GM21390 (cell line): ENCODE results near the gene DBNDD2.

ENCODE experiments used
- ATAC-seq: cut with Tn5 transposase; IDR thresholded peaks from one replicate; pipeline ENCODE4 v1.9.1; 2021; ENCODE audit not compliant: unreplicated experiment

Gene DBNDD2

DNA sequence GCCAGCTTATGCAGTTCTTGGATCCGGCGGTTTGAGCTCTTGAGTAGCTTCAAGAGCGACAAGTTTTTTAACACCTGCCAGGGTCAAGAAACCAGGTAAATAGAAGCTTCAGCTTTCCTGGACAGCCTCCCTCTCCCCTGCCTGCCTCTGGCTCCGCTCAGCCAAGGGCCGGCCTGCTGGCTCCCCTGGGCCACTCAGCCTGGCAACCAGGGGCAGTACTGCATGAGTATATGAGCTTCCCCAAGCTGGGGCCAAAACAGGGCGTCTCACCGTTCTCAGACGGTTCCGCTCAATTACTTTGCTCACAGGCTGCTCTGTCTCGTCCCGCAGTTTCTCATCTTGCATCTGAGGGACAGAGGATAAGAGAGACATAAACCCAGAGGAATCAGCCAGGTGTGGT, 30.8 kb upstream of the DBNDD2 start:
- ATAC-seq: no peak

DNA sequence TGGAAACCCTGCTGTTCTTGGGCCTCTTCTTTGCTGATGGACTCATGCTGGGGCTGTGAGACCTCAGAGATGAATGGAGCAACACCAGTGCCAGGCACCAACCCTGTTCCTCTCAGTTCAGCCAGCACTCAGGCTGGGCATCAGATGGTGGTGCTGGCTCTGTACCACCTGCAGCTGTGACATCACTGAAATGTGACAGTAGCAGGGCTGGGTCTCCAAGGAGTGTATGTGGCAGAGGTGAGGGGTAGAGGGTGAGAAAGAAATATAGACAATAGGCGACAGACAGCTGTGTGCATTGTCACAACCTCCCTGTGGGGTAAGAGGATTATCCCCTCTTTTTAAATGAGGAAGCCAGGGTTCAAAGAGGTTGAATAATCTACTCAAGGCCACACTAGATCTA, 29.9 kb upstream of the DBNDD2 start, which contains the start of gene TP53TG5:
Gene TP53TG5, minus strand, starts transcription at position 135 of the 400 bp plus-strand sequence. Its CDS starts 89 bp downstream, at position 46.
- no peak for ATAC-seq

DNA sequence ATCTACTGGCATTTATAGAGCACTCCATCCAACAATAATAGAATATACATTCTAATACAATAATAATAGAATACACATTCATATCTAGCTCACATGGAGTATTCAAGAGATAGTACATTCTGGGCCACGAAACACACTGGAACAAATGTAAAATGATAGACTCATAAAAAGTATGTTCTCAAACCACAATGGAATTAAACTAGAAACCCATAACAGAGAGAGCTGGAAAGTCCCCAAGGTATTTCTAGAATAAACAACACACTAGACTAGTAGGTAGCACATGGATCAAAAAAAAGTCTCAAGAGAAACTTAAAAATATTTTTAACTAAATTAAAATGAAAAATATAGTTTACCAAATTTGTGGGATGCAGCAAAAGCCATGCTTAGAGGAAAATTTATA, 20.8 kb upstream of the DBNDD2 start:
- no peak for ATAC-seq

DNA sequence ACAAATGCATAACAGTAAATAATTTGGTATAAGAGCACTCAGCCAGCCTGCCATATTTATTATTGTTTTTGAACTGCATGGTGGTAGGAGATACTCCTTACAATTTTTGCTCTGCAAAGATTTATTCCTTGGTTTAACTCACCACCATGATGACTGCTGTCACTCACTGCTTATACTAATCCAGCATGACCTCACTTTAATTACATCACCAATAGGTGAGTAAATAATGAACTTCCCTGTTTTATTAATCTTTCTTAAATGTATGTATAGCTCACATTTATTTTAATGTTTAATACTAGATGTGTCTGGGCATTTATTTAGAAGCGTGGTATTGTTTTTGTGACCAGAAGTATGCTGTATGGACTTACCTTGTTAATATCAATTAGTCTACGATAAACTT, 17.2 kb upstream of the DBNDD2 start:
- no peak for ATAC-seq

DNA sequence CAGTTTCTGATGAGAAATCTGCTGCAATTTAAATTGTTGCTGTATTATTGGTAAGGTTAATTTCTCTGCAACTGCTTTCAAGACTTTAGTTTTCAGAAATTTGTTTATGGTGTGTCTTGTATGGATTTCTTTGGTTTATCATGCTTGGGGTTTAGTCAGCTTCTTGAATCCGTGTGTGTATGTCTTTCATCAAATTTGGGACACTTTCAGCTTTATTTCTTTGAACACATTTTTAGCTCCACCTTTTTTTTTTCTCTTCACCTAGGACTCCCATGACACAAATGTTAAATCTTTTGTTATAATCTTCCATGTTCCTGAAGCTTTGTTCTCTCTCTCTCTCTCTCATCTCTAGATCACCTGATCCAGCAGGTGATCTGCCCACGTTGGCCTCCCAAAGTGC, 16.5 kb upstream of the DBNDD2 start:
- ATAC-seq: no peak

DNA sequence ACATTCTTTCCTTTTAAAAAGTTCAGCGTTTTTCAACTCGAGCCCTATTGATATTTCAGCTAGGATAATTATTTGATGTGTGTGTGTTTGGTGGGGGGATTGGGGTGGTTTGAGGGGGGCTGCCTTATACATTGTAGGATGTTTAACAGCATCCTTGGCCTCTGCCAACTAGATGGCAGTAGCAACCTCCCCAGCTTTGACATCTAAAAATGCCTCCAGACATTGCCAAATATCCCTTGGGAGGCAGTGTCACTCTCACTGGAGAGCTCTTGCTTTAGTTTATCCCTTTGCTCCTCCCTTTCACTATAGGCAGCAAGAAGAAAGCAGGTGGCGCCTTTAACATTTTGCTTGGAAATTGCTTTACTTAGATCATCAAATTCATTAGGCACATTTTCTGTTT, 15.4 kb upstream of the DBNDD2 start:
- no peak for ATAC-seq

DNA sequence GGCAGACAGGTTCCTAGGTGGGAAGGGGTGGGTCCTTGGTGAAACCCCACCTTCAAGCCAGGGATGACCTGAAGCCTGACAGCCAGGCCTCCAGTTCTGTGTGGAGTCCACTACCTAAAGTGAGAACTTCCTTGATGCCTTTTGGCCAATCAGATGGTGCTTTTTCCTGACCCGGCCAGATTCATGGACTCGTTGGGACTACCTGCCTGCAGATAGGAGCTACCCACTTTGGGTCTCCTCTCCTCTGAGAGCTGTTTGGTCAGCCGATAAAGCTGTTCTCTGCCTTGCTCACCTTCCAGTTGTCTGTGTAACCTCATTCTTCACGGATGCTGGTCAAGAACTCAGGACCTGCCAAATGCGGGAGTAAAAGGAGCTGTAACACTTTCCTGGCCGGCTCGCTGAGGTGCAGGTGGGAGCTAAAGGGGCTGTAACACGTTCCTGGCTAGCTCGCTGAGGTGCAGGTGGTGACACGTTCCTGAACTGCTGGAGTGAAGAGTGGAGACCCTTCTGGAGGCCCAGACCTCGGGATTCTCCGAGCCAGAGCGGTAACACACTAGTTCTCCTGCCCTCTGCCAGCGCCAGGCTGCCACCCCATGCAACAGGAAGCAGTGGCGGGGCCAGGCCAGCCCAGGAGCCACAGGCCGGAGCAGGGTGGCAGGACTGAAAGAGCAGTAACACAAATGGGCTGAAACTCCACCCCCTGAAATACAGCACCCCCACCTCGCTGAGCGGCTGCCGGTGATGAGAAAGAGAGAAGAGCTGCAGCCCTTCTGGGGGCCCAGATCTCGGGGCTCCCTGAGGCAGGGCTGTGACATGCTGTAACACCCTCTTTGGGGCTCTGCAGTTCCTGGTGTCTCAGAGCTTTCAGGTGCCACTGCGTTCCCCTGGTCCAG, 13.6 kb upstream of the DBNDD2 start:
- no peak for ATAC-seq

DNA sequence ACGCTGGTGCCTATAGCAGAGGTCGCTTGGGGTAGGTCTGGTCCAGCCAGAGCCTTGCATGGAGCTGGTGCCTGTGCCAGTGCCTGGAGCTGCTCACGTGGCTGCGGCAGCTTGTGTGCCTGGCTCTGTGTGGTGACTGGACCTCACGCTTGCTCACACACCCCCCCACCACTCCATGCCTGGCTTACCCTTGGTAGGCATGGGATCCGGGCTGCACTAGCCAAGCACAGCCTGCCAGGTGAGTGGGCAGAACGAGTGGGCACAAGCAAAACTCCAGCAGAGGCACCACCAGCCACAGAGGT, 13.0 kb upstream of the DBNDD2 start:
- ATAC-seq: no peak

DNA sequence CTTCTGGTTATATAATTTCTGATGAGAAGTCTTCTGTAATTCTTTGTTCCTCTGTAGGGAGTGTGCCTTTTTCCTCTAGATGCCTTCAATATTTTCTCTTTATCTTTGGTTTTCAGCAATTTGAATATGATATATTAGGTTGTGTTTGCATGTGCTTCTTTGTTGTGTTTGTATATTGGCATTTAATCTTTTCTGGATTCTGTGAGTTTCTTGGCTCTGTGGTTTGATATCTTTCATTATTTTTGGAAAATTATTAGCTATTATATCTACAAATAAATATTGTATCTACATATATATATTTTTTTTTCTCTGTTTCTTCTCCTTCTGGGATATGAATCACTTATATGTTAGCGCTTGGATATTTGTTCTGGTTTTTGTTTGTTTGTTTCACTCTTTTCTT, 9.1 kb upstream of the DBNDD2 start:
- ATAC-seq: no peak

DNA sequence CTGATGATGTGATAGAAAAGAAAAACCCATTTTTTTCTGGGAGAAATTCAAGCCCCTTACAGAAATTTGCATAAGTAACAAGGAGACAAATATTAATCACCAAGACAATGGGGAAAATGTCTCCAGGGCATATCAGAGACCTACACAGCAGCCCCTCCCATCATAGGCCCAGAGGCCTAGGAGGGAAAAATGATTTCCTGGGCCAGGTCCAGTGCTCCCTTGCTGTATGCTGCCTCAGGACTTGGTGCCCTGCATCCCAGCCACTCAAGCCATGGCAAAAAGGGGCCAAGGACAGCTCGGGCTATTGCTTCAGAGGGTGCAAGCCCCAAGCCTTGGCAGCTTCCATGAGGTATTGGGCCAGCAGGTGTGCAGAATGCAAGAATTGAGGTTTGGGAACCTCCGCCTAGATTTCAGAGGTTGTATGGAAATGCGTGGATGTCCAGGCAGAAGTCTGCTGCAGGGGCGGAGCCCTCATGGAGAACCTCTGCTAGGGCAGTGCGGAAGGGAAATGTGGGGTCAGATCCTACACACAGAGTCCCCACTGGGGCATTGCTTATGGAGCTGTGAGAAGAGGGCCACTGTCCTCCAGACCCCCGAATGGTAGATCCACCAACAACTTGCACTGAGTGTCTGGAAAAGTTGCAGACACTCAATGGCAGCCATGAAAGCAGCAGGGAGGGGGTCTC, 7.6 kb upstream of the DBNDD2 start:
- no peak for ATAC-seq

DNA sequence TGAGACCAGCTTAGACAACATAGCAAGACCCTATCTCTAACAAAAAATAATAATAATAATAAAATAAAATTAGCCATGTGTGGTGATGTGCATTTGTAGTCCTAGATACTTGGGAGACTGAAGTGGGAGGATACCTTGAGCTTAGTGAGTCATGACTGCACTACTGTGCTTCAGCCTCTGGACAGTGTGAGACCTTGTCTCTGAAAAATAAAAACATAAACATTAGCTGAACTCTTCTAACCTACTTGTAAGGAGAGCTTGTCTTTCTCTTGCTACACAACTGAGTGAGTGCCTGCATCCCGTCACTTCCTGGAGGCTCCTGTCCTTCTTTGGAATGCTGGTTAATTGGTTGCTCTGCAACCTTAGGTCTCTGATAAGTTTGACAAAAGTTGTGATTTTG, 5.1 kb upstream of the DBNDD2 start:
- no peak for ATAC-seq

DNA sequence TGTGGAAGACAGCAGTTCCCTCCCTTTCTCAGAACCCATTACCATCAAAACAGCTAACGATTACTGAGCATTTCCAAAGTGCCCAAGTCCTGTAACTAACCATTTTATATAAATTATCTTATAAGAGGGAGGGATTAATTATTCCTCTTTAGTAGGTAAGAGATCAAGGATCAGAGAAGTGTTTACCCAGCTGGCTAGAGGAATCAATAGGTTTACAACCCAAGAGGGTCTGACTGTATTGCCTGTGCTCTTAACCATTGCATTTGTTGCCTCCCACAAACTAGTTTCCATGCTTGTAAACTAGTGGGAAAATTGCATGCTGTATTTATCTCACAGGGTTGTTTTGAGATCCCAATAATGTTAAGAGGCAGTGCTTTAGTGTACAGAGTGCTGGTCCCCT, 3.7 kb upstream of the DBNDD2 start:
- ATAC-seq: no peak

DNA sequence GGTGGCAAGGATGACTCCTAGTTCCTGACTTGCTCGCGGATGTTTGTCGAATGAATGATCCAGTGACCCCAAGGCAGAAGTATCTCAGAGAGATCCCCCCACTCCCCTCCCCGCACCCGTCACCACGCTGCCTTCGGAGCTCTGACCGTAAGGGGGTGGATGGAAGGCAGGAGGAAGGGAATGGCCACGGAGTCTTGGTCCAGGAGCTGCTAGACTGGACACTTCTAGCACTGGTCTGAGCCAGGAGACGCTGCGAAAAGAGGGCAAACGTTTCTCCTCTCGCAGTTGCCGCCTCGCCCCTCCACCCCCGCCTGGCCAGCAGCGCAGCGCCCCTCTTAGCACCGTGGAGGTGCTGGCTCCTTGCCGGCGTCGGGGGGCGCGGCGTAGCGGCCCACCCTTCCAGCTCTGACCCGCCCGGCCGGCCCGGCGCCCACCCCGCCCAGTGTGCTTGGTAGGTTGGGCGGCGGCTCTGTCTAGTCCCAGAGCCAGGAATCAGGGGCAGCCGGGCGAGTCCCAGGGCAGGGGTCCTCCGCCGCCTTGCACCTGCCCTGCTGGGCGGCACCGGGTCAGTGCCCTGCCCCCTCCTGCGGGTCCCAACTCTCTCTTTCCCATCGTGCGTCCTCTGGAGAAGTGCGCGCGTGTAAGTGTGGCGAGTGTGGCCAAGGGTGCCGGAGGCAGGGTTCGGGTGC, 2.4 kb upstream of the DBNDD2 start:
- ATAC-seq: no peak

DNA sequence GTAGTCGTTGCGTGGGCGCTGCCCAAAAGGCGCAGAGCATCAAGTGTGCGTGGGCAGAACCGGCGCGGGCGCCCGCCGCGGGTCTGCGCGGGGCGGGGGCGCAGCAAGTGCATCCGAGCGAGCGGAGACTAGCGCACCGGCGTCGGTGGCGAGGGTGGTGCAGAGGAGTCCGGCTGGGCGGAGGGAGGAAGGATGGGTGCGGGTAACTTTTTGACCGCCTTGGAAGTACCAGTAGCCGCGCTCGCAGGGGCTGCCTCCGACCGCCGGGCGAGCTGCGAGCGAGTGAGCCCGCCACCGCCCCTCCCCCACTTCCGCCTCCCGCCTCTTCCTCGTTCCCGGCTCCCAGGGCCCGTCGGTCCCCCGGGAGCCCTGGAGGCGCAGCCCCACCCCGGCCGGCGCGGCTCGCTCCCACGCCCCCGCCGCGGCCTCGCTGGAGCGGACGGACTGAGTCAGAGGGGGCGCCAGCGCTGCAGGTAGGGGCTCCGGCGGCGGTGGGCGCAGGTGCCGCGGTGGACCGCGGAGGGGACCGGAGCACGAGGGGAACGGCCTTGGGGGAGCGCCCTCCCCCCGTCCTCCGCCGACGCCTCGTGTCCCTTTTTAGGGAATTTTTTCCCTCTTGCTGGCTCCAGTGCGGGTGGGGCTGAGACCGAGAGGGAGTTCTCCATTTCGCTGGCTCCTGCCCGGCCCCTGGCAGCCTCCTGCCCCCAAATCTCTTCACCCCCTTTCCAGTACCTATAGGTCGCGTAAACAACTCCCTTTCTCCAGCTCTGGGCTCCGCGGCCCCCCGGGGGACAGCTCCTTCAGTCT, 1.6 kb upstream of the DBNDD2 start:
- ATAC-seq: no peak

DNA sequence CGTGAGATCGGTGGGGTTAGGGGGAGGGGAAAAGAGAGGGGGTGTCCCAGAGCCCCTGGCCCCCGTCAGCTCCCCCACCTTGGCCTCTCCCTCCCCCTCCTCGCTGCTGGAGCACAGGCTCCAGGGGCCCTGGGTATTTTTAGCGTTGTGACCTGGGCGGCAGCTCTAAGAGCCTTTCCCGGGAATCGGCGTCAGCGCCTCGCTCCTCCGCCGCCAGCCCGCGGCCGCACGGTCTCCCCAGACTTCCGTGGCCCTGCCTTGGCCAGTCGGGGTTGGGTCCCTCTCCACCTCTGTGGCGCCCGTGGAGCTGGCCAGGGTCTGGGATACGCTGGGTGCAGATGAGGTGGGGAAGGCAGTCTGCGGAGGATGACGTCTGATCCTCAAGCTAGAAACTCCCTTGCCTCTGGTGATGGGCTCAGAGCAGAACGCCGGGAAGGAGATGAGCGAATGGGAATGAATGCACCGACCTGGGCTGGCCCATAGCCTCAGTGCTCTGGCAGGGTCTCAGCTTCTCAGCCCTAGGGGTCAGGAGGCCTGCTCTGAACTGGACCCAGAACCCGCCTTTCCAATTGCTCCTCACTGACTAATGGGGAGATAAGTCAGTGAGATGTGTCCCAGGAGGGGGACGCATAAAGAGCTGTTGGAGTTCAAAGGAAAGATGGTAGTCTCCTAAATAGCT, 883 bp upstream of the DBNDD2 start:
- no peak for ATAC-seq

DNA sequence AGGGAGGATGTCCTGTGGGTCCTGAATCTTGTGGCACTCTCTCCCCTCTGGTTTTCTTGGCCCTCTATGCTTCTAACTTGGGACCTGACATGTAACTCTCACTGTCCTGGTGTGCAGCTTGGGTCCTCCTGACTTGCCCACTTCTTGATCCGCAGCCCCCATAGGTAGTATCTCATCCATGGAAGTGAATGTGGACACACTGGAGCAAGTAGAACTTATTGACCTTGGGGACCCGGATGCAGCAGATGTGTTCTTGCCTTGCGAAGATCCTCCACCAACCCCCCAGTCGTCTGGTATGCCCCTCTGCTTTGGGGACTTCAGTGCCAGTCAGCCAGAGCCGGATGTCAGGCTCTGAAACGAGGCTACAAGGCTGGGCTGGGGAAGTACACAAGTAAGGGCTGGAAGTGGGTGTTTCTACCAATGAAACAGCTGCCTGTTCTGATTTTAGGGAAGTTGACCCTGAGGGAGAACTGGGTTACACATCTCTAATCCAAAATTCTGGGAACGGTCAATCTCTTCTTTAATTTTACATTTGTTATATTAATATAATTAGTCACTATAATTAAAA, 641 bp downstream of the DBNDD2 start:
- ATAC-seq: no peak

DNA sequence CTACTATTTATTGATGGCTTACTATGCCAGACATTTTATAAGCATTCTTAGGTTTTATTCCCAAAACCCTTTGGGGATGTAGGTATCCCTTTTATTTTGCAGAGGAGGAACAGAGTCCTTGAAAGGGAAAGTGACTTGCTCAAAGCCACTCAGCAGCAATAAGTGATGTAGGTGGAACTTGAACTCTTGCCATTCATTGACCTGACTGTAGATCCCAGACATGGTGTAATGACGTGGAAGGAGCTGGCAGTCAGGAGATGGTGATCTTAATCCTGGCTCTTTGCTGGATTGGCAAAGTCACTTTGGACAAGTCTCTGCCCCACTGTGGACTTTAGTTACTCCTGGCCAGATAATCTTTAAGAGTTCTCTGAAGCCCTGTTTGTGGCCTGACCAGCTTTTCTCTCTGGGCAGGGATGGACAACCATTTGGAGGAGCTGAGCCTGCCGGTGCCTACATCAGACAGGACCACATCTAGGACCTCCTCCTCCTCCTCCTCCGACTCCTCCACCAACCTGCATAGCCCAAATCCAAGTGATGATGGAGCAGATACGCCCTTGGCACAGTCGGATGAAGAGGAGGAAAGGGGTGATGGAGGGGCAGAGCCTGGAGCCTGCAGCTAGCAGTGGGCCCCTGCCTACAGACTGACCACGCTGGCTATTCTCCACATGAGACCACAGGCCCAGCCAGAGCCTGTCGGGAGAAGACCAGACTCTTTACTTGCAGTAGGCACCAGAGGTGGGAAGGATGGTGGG, 1.6 kb downstream of the DBNDD2 start:
- no peak for ATAC-seq

DNA sequence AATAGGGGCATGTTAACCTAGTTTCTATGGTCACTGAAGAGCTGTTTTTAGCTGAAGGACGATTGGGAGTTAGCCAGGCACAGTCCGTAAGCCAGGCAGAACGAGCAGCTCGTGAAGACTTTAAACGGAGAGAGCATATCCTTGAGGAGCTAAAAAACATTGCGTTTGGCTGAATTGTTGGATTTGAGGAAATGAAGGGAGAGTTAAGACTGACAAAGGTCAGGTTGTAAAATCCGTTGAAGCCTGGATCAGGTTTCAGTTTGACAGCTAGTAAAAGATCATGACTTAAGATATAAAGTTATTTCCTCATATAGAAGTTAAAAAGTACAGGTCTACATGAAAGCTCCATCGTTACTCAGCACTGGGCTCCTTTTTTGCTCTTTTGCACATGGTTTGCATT, 2.8 kb downstream of the DBNDD2 start:
- ATAC-seq: no peak

DNA sequence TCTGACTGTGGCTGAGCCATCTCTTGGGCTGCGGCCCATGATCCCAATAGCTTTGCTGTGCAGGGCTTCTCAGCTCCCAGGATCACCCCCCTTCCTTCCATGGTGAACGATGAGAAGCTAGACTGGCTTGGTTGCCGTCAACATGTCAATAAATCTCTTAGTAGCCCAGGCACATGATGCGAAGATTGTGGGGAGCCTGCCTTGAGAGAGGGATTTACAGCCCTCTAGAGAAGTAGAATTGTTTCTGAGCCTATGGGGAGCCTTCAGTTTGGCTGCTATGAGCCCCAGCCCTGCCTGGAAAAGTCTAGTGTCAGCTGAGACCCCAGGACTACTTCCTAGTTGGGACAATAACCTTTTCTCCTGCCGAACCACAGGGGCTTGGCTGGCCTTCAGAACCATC, 4.6 kb downstream of the DBNDD2 start:
- ATAC-seq: no peak

DNA sequence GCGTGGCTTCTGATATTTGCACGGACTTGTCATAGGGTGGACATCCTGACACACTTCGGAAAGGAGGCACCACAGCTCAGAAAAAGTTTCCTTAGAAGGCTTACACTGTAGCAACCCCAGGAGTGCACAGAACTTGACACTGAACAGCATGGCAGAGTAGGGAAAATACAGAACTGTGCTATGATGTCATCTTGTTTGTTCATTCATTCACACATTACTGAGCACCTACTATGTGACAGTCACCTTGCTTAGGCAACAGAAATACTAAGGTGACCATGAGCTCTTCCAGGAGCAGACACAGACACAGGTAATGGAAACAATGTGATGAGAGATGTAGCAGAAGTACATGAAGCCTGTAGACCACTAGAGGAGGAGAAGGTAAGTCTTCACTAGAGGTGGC, 5.4 kb downstream of the DBNDD2 start:
- ATAC-seq: no peak
